Activated naive CD4-positive, alpha-beta T cell treated with anti-CD3 and anti-CD28 coated beads, Interleukin-2, amount 10 ng/mL, durations not matched to agents 7 days and 5 days (primary cell): Measurements from ENCODE around the gene SLC23A3.
A peak's percentile ranks its signal among the peaks of the same experiment; 100 is the strongest.

ENCODE experiments used
- CTCF ChIA-PET: fragments of 350-600 bp; sonication (Branson Sonifier 250); formaldehyde crosslinking; loops from one replicate; lab custom pipeline; 2021; ENCODE audit warnings: antibody characterized with exemption; lab: Charles Lee
- DNase-seq: peaks from one replicate; pipeline ENCODE4 v3.0.0-alpha.2; 2020
- H3K27ac Mint-ChIP-seq: one replicate; pipeline ENCODE4 v1.8.0; 2021; ENCODE audit warnings: mild to moderate bottlenecking, moderate library complexity, mixed read lengths
- H3K27me3 Mint-ChIP-seq: one replicate; pipeline ENCODE4 v1.8.0; 2021; ENCODE audit warnings: mild to moderate bottlenecking, mixed read lengths
- H3K36me3 Mint-ChIP-seq: one replicate; pipeline ENCODE4 v1.8.0; 2021; ENCODE audit warnings: mixed read lengths
- H3K4me1 Mint-ChIP-seq: one replicate; pipeline ENCODE4 v1.8.0; 2021; ENCODE audit warnings: mixed read lengths
- H3K4me3 Mint-ChIP-seq: one replicate; pipeline ENCODE4 v1.8.0; 2021; ENCODE audit warnings: mild to moderate bottlenecking, moderate library complexity, mixed read lengths
- H3K9me3 Mint-ChIP-seq: one replicate; pipeline ENCODE4 v1.8.0; 2021; ENCODE audit warnings: mixed read lengths

The SLC23A3 gene

DNA sequence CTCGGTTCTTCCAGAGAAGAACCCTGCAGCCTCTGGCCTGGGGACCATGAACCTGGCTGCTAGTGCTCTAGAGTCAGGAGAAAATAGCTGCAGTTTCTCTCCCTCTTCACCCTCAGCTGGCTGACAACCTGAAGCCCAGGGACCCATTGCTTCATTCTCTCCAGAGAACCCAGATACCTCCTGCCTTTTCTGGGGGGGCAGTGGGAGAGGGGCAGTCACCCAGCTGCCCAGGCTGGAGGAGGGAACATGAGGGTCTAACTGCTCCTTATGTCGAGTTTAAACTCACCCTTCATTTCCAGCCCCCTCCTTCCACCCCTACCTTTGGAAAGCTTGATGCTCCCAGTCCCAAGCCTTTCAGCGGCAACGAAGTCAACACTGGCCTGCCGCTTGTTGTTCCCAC lies 29.1 kb upstream of the SLC23A3 start:
- DNase-seq: no peak
- peaks cover 4% of the 10 kb centered on the region for H3K9me3 Mint-ChIP-seq
- no peak overlapping the region for H3K27ac Mint-ChIP-seq
- CTCF ChIA-PET: interaction anchor here (0.7 kb wide), 1 partner anchor 35 kb away, joined by 3 read pairs; no protein-coding TSS in a partner anchor
- H3K4me1 Mint-ChIP-seq: peaks cover 8% of the 10 kb centered on the region
- H3K27me3 Mint-ChIP-seq: peaks cover 33% of the 10 kb centered on the region
- peaks cover 3% of the 10 kb centered on the region for H3K36me3 Mint-ChIP-seq
- no peak overlapping the region for H3K4me3 Mint-ChIP-seq

DNA sequence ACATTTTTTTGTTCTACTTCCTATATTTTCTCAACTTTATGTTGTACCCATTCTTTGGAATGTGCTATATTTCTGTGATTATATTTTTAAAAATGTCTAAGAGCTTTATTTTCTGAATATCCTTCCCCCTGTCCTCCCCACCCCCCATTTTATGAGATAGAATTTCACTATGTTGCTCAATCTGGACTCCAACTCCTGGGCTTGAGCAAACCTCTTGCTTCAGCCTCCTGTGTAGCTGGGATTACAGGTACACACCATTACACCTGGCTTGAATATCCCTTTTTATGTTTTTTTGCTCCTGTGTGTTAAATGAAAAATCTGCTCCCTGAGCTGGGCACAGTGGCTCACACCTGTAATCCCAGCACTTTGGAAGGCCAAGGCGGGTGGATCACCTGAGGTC lies 27.6 kb upstream of the SLC23A3 start:
- Mint-ChIP-seq H3K4me3 (no peak overlapping the region), H3K27me3 (peaks cover 33% of the 10 kb centered on the region), H3K27ac (no peak overlapping the region), H3K4me1 (peaks cover 8% of the 10 kb centered on the region), H3K9me3 (peaks cover 4% of the 10 kb centered on the region), H3K36me3 (no peaks in the 10 kb centered on the region)
- CTCF ChIA-PET: interaction anchor here (0.6 to 1.7 kb wide), 3 partner anchors 16 to 103 kb away, joined by 3 read pairs; no protein-coding TSS in a partner anchor
- no peak for DNase-seq

DNA sequence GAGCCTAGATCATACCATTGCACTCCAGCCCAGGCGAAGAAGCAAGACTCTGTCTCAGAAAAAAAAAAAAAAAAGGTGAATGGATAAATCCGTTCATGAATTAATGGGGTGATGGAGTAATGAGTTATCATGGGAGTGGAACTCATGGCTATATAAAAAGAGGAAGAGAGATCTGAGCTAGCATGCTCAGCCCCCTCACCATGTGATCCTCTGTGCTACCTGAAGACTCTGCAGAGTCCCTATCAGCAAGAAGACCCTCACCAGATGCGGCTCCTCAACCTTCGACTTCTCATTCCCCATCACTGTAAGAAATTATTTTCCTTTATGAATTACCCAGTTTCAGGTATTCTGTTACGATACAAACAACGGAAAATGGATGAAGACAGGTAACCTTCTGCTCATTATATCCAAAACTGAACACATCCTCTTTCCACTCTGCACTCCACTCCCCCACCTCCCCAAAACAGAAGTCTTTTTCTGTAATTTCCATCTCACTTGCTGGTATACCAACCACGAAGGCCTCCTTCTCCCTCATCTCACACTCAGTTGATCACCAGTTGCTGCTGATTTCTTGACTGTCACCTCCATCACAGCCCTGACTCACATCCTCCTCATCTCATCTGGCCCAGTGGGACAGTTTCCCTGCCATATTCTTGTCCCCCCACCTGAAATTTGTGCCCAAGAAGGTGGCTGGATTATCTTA lies 17.1 kb upstream of the SLC23A3 start:
- Mint-ChIP-seq H3K4me1 (peaks cover 23% of the 10 kb centered on the region), H3K4me3 (no peak overlapping the region), H3K27me3 (no peaks in the 10 kb centered on the region), H3K9me3 (no peaks in the 10 kb centered on the region), H3K36me3 (peaks cover 39% of the 10 kb centered on the region), H3K27ac (no peak overlapping the region)
- CTCF ChIA-PET: no interaction called here
- no peak for DNase-seq

DNA sequence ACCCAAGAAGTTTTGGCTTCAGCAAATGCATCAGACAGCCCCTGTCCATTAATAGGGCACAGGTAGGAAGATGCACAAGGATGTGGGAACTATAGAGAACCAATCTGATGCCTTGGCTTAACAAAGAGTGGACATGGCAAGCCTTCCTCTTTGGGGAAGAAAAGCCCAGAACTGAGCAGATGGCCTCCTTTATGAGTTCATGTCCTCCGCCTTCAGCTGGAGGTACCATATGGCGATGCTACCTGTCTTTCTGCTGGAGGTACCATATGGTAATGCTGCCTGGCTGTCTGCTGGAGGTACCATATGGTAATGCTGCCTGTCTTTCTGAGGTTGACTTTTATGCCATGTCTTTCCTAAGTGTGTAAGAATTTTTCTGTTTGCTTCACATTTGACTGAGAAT lies 14.3 kb upstream of the SLC23A3 start:
- Mint-ChIP-seq H3K36me3 (peaks cover 57% of the 10 kb centered on the region), H3K27ac (no peak overlapping the region), H3K9me3 (no peaks in the 10 kb centered on the region), H3K27me3 (no peaks in the 10 kb centered on the region), H3K4me1 (peaks cover 51% of the 10 kb centered on the region), H3K4me3 (no peak overlapping the region)
- CTCF ChIA-PET: no interaction called here
- DNase-seq: no peak

DNA sequence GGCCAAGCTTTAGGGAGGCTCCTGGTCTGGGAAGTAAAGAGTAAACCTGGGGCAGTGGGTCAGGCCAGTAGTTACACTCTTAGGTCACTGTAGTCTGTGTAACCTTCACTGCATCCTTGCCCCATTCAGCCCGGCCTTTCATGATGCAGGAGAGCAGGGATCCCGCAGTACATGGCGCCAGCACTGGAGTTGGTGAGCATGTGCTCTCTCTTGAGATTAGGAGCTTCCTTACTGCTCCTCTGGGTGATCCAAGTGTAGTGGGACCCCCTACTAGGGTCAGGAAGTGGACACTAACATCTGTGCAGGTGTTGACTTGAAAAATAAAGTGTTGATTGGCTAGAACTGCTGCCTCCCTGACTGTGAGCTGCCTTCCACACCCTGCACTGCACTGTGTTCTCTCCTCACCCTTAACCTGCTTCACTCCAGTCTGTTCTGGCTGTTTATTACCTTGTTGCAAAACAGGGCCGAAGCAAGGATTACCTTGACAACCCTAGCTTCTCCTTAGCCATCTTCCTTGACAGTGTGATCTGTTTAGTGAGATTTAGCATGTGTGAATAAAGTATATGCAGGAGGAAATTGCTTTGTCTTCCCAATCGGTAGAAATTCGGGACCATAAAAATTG lies 13.4 kb upstream of the SLC23A3 start:
- peaks cover 54% of the 10 kb centered on the region for H3K4me1 Mint-ChIP-seq
- no peak overlapping the region for H3K4me3 Mint-ChIP-seq
- peaks cover 58% of the 10 kb centered on the region for H3K36me3 Mint-ChIP-seq
- H3K27ac Mint-ChIP-seq: no peak overlapping the region
- H3K9me3 Mint-ChIP-seq: no peaks in the 10 kb centered on the region
- no peak for DNase-seq
- H3K27me3 Mint-ChIP-seq: no peaks in the 10 kb centered on the region
- CTCF ChIA-PET: interaction anchor here (1.4 to 1.6 kb wide), 2 partner anchors 10 to 13 kb away, joined by 5 to 6 read pairs; partner anchors contain the start of gene SLC23A3

DNA sequence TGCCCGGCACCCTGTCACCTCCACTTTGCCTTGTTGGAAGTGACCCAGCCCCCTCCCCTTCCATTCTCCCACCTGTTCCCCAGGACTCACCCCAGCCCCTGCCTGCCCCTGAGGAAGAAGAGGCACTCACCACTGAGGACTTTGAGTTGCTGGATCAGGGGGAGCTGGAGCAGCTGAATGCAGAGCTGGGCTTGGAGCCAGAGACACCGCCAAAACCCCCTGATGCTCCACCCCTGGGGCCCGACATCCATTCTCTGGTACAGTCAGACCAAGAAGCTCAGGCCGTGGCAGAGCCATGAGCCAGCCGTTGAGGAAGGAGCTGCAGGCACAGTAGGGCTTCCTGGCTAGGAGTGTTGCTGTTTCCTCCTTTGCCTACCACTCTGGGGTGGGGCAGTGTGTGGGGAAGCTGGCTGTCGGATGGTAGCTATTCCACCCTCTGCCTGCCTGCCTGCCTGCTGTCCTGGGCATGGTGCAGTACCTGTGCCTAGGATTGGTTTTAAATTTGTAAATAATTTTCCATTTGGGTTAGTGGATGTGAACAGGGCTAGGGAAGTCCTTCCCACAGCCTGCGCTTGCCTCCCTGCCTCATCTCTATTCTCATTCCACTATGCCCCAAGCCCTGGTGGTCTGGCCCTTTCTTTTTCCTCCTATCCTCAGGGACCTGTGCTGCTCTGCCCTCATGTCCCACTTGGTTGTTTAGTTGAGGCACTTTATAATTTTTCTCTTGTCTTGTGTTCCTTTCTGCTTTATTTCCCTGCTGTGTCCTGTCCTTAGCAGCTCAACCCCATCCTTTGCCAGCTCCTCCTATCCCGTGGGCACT lies 12.7 kb upstream of the SLC23A3 start:
- CTCF ChIA-PET: interaction anchor here (1.0 to 2.0 kb wide), 4 partner anchors 11 to 112 kb away, joined by 3 to 7 read pairs (median 6); partner anchors contain the start of genes SLC23A3 and ZFAND2B
- H3K9me3 Mint-ChIP-seq: no peaks in the 10 kb centered on the region

DNA sequence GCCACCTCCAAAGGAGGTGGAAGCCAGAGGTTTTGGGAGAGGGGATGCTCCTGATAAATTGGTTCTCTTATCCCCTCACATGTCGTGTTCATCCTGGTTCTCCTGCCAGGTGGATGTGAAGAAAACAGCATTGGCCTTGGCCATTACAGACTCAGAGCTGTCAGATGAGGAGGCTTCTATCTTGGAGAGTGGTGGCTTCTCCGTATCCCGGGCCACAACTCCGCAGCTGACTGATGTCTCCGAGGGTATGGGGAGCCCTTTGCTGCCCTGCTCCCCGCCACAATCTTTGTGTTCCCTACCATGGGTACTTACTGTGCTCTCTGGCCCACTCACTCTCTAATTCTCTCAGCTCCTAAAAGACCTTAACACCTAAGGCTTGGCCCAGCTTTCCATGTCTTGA lies 11.7 kb upstream of the SLC23A3 start:
- peaks cover 58% of the 10 kb centered on the region for H3K36me3 Mint-ChIP-seq
- peak overlapping the region; percentile 16 for H3K4me3 Mint-ChIP-seq
- CTCF ChIA-PET: interaction anchor here (0.8 to 2.4 kb wide), 4 partner anchors 10 to 25 kb away, joined by 3 to 16 read pairs (median 6); partner anchors contain the start of gene ZFAND2B
- H3K27me3 Mint-ChIP-seq: no peaks in the 10 kb centered on the region
- no peak for DNase-seq
- H3K9me3 Mint-ChIP-seq: no peaks in the 10 kb centered on the region
- H3K27ac Mint-ChIP-seq: peak overlapping the region; percentile 73
- peaks cover 54% of the 10 kb centered on the region for H3K4me1 Mint-ChIP-seq

More for the DNA sequence above, 12.7 kb upstream of the SLC23A3 start:
- peaks cover 59% of the 10 kb centered on the region for H3K36me3 Mint-ChIP-seq
- peaks cover 55% of the 10 kb centered on the region for H3K4me1 Mint-ChIP-seq
- no peak for DNase-seq
- H3K27ac Mint-ChIP-seq: peak overlapping the region; percentile 73
- no peak overlapping the region for H3K4me3 Mint-ChIP-seq
- no peaks in the 10 kb centered on the region for H3K27me3 Mint-ChIP-seq

DNA sequence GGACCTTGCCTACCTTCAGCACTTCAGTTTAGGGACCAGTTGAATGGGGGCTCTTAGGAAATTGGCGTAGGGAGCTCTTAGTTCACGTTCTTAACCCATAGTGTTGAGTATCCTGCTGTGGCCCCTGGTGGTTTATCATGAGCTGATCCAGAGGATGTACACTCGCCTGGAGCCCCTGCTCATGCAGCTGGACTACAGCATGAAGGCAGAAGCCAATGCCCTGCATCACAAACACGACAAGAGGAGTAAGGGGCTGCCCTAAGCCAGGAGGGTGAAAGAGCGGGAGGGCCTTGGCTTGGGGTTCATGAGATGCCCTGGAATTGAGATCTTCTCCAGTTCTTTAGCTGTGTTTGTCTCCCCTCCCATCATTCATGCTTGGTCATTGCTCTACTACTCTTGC lies 11.1 kb upstream of the SLC23A3 start:
- Mint-ChIP-seq H3K27ac (peak overlapping the region; percentile 58), H3K27me3 (no peaks in the 10 kb centered on the region), H3K36me3 (peaks cover 55% of the 10 kb centered on the region), H3K4me3 (peak overlapping the region; percentile 2), H3K4me1 (peaks cover 54% of the 10 kb centered on the region), H3K9me3 (no peaks in the 10 kb centered on the region)
- CTCF ChIA-PET: interaction anchor here (0.8 to 2.4 kb wide), 4 partner anchors 9 to 25 kb away, joined by 3 to 16 read pairs (median 5); partner anchors contain the start of gene ZFAND2B
- no peak for DNase-seq

DNA sequence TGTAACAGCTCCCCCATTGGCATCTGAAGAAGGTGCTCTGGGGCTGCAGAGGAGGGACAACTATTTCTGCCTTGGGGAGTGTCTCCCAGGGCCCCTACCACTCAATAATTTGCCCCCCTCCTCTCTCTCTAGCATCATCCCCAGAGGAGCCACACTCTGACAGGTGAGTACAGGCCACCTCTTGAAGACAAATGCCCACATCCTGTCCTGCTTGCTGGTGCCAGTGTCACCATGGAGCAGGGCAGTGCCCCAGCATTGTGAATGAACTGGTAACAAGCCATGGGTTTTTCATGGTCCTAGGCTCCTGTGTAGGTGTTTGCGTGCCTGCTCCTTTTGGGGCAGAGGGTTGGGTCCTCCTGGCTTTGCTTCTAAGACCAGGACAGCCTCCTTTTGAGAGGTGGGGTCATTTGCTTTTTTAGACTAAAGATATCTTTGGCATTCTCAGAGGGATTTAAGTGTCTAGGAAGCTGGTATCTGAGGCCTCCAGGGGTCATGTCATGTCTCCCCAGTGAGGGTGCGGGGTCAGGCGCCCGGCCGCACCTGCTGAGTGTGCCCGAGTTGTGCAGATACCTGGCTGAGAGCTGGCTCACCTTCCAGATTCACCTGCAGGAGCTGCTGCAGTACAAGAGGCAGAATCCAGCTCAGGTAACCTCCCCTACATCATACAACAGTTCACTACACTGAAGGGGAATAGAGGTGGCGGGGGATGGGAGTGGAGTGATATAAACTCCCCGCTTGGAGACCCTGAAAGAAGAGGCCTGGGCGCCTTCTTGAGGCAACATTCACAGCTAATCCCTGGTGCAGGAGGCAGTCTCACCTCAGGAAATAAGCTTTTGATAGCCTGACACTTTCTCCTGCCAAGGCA lies 10.0 kb upstream of the SLC23A3 start:
- H3K27ac Mint-ChIP-seq: peak overlapping the region; percentile 85
- H3K4me3 Mint-ChIP-seq: peak overlapping the region; percentile 81
- H3K27me3 Mint-ChIP-seq: no peaks in the 10 kb centered on the region
- no peaks in the 10 kb centered on the region for H3K9me3 Mint-ChIP-seq
- DNase-seq: no peak
- CTCF ChIA-PET: interaction anchor here (0.7 to 2.4 kb wide), 5 partner anchors 8 to 115 kb away, joined by 3 to 16 read pairs (median 3); partner anchors contain the start of gene ZFAND2B
- H3K4me1 Mint-ChIP-seq: peaks cover 66% of the 10 kb centered on the region
- peaks cover 48% of the 10 kb centered on the region for H3K36me3 Mint-ChIP-seq

DNA sequence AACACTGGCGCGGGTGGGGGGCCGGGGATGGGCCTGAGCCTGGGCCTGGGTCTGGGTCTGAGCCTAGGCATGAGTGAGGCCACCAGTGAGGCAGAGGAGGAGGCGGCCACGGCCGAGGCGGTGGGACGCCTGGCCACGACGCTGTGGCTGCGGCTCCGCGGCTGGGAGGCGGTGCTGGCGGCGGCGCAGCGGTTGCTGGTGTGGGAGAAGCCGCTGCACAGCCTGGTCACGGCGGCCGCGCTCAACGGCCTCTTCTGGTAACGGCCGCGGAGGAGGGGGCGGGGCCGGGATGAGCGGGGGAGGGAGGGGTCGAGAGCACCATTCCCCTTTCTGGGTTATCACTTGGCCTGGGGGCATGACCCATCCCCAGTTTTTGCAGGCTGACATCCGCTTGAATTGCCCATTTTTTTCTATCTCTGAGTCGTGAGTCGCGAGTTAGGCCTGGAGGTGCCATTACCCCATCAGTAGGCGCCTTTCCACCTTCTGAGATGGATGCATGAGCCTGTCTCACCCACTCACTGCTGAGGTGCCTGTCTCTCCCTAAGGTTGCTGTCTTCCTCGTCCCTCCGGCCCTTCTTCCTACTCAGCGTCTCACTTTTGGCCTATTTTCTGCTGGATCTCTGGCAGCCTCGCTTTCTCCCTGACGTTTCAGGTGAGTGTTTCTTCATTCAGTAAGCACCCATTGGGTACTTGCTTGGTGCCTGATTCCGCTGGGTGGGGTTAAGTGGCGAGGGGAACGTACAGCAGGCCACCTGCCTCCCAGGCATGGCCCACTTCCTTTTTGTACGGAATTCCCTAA lies 8.7 kb upstream of the SLC23A3 start:
- Mint-ChIP-seq H3K4me1 (peaks cover 72% of the 10 kb centered on the region), H3K27ac (peak overlapping the region; percentile 85), H3K4me3 (peak overlapping the region; percentile 81), H3K36me3 (peaks cover 51% of the 10 kb centered on the region), H3K9me3 (no peaks in the 10 kb centered on the region), H3K27me3 (no peaks in the 10 kb centered on the region)
- peak; percentile 61 for DNase-seq
- CTCF ChIA-PET: interaction anchor here (1.6 kb wide), 1 partner anchor 117 kb away, joined by 4 read pairs; no protein-coding TSS in a partner anchor

DNA sequence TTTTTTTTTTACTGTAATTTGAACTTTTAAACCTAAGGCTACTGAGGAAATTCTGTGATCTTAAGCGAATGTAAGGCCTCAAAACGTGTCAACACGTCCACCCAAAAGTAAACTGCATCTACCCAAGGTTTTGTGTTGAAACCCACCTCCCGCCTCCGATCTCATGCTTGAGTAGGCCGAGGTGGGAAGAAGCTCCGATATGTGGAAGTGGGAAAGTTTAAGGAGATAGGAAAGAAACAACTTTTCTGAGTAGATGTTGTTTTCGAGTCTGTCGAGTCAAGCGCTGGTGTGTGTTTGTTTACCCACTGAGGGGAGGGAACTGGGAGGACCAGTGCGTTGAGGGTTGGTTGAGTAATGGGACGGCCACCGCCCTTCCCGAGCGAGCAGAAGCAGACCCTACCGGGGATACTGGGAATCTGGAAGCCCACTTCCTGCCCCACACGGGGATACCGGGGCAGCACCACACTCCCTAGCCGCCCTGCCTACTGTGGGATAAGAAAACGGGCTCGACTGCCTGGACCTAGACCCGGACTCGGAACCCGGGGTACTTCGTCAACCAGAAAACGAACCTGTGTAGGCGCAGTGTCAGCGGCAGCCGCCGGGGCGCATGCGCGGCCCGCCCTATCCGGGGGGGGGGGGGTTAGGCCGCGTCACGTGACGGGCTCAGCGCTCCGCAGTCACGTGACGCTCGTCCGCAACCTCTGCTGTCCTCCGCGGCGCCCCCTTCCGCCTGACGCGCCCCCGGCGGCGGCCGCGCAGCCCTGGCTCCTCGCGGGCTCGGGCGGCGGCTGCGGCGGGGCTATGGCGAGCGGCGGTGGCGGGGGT lies 7.9 kb upstream of the SLC23A3 start, which contains the start of gene RETREG2:
TSS of gene RETREG2 (plus strand) at position 724 of the 825 bp plus-strand sequence. CDS start at position 802, 78 bp downstream.
- H3K27me3 Mint-ChIP-seq: no peaks in the 10 kb centered on the region
- CTCF ChIA-PET: no interaction called here
- H3K36me3 Mint-ChIP-seq: peaks cover 49% of the 10 kb centered on the region
- no peaks in the 10 kb centered on the region for H3K9me3 Mint-ChIP-seq
- peak within 1 kb of the TSS; percentile 100 for H3K27ac Mint-ChIP-seq
- peak within 1 kb of the TSS; percentile 81 for H3K4me3 Mint-ChIP-seq
- DNase-seq: peak; percentile 83
- H3K4me1 Mint-ChIP-seq: peaks cover 68% of the 10 kb centered on the region
